Measurements from ENCODE around the gene JAKMIP3. TPM values are rescaled to one million over a fixed set of nuclear protein-coding genes. Genes with fewer than 3 reads are reported as not detected.

Gene JAKMIP3
- total and polyA plus RNA-seq, 10 of the 15 experiments (the other 5 are each of a cell fraction or from before 2014, with no cell fraction given) = 0.01 TPM; not detected in 7

DNA sequence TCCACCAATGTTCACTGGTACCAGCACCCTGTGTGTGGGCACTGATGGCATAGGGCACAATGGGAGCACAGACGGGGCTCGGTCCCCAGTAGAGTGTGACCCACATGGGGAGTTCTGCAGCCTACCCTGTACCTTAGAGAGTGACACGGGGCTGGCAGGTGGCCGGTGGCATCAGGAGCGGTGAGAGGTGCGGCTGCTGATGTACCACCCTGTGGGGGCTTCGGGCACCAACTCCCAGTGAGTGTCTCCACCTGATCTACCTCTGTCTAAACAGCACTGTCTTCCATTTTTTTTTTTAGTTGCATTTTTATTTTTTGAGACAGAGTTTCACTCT is 4.1 kb downstream of the JAKMIP3 start (continued):
- TF ChIP-seq, protein P1, sequence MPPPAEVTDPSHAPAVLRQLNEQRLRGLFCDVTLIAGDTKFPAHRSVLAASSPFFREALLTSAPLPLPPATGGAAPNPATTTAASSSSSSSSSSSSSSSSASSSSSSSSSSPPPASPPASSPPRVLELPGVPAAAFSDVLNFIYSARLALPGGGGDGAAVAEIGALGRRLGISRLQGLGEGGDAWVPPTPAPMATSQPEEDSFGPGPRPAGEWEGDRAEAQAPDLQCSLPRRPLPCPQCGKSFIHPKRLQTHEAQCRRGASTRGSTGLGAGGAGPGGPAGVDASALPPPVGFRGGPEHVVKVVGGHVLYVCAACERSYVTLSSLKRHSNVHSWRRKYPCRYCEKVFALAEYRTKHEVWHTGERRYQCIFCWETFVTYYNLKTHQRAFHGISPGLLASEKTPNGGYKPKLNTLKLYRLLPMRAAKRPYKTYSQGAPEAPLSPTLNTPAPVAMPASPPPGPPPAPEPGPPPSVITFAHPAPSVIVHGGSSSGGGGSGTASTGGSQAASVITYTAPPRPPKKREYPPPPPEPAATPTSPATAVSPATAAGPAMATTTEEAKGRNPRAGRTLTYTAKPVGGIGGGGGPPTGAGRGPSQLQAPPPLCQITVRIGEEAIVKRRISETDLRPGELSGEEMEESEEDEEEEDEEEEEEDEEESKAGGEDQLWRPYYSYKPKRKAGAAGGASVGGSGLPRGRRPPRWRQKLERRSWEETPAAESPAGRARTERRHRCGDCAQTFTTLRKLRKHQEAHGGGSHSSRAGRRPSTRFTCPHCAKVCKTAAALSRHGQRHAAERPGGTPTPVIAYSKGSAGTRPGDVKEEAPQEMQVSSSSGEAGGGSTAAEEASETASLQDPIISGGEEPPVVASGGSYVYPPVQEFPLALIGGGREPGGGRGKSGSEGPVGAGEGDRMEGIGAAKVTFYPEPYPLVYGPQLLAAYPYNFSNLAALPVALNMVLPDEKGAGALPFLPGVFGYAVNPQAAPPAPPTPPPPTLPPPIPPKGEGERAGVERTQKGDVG (CRISPR knock-in tag; IDR thresholded peaks at IDR 0.05) = no peak

DNA sequence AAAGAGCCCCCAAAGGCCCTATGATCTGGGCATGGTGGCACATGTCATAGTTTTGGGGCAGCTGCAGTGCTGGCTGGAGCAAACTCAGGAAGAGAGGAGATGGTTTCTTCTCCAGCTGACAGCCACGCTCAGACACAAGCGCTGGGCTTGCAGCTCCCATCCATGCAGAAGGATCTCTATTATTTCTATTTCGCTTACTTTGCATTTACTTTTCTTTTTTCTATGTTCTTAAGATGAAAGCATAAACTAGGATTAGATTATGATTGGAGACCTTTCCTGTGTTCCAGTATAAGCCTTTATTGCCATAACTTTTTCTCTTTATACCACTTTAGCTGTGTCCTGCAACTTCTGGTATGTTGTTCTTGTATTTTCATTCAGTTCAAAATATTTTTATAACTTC is 5.0 kb downstream of the JAKMIP3 start:
- ATAC-seq (no peak), FAIRE-seq (no peak), DNase-seq (ENCODE audit: low read depth, low spot score) (no peak)
- H3K4me2 ChIP-seq (ENCODE audit: control insufficient read depth, insufficient read depth) = no peak overlapping the region
- H3K27me3 ChIP-seq (replicated peaks in 1 of 2; ENCODE audit: control insufficient read depth in 2 of 2, insufficient read depth in 2 of 2, low read length in 1 of 2) = no peaks in the 10 kb centered on the region; a peak in 1 of 4 replicates
- ChIA-PET POLR2A (no interaction called here), SMC1A (ENCODE audit: uncharacterized antibody, unreplicated experiment) (no interaction called here), RAD21 (ENCODE audit: unreplicated experiment) (no interaction called here), CTCF (no interaction called here)
- no peak overlapping the region for H3K4me3 ChIP-seq
- no peak overlapping the region for H3K27ac ChIP-seq (ENCODE audit: control insufficient read depth, insufficient read depth)
- intact Hi-C loops (cut with micrococcal nuclease; ENCODE audit: unreplicated experiment) (no loop called here), in situ Hi-C loops (cut with MboI) (no loop called here)
- WGBS (ENCODE audit: insufficient coverage, insufficient replicate concordance, low lambda C conversion rate, missing lambda C conversion rate) = 23% methylated on average over 3 of the region's 3 CpGs
- no peaks in the 10 kb centered on the region for H3K79me2 ChIP-seq (ENCODE audit: control insufficient read depth, insufficient read depth, low read length)
- H2AFZ ChIP-seq (ENCODE audit: control insufficient read depth, low read depth, low read length) = no peak overlapping the region
- H3K9ac ChIP-seq (ENCODE audit: control insufficient read depth, insufficient read depth, low read length) = no peak overlapping the region
- no TSS peak for BruUV-seq (replicated peaks)
- no peaks in the 10 kb centered on the region for H4K20me1 ChIP-seq (ENCODE audit: control insufficient read depth, insufficient read depth)
- H3K9me3 ChIP-seq (replicated peaks; ENCODE audit: control insufficient read depth, insufficient read depth, low read length) = no peaks in the 10 kb centered on the region
- no peaks in the 10 kb centered on the region for H3K36me3 ChIP-seq (ENCODE audit: control insufficient read depth in 2 of 2, insufficient read depth in 2 of 2, low read length in 1 of 2)
- H3K4me1 ChIP-seq (ENCODE audit: control insufficient read depth, insufficient read depth, low read length) = no peaks in the 10 kb centered on the region
- TF ChIP-seq BMI1 (IDR thresholded peaks at IDR 0.05; ENCODE audit: borderline replicate concordance) (no peak), ZNF592 (IDR thresholded peaks at IDR 0.05) (no peak), RB1 (IDR thresholded peaks at IDR 0.05; ENCODE audit: borderline replicate concordance) (no peak), EP300 (IDR thresholded peaks at IDR 0.05; ENCODE audit: borderline replicate concordance in 1 of 2, control insufficient read depth in 1 of 2, low read depth in 2 of 2, low read length in 2 of 2) (no peak), FOS (IDR thresholded peaks at IDR 0.05; ENCODE audit: borderline replicate concordance, extremely low read depth, insufficient read length) (no peak), EGR1 (IDR thresholded peaks at IDR 0.05; ENCODE audit: borderline replicate concordance in 1 of 2, low read depth in 2 of 2, low read length in 2 of 2) (no peak), CTCF (IDR thresholded peaks at IDR 0.05 in 2 of 3, conservative IDR thresholded peaks at IDR 0.05 in 1 of 3; ENCODE audit: control insufficient read depth in 2 of 3, extremely low read depth in 1 of 3, insufficient read depth in 1 of 3, low read depth in 3 of 3, low read length in 3 of 3) (no peak), BCL3 (IDR thresholded peaks at IDR 0.05; ENCODE audit: borderline replicate concordance, insufficient read depth, low read depth, low read length, poor library complexity, severe bottlenecking) (no peak), BHLHE40 (IDR thresholded peaks at IDR 0.05; ENCODE audit: borderline replicate concordance in 1 of 2, low read depth in 2 of 2, low read length in 1 of 2) (no peak)

Data from GM12878 (cell line).